Measurements from ENCODE around the gene UBTF. TPM values are rescaled to one million over a fixed set of nuclear protein-coding genes. Genes with fewer than 3 reads are reported as not detected.

The UBTF gene
- total and polyA plus RNA-seq, 9 of the 15 experiments (the other 6 are each of a cell fraction or from before 2014, with no cell fraction given): 1.2 to 113 (median 83.6) TPM

- TF ChIP-seq ZBTB12 (CRISPR knock-in tag; IDR thresholded peaks at IDR 0.05) (peak; percentile 92), STAT5A (IDR thresholded peaks at IDR 0.05; ENCODE audit: borderline replicate concordance, low read length) (no peak), KLF10 (CRISPR knock-in tag; IDR thresholded peaks at IDR 0.05) (no peak), SREBF1 (IDR thresholded peaks at IDR 0.05; ENCODE audit: borderline replicate concordance, low read depth, low read length) (no peak), HINFP (tag; conservative IDR thresholded peaks at IDR 0.05; ENCODE audit: low read depth) (no peak), ZNF584 (CRISPR knock-in tag; IDR thresholded peaks at IDR 0.05; ENCODE audit: low read depth) (no peak), NFE2L1 (tag; IDR thresholded peaks at IDR 0.05; ENCODE audit: borderline replicate concordance, low read depth) (no peak), ATF3 (IDR thresholded peaks at IDR 0.05) (peak; percentile 66), ATF3 (CRISPR knock-in tag; conservative IDR thresholded peaks at IDR 0.05) (peak; percentile 66; the same call in 1 of the 2 replicates), FOSL1 (tag; conservative IDR thresholded peaks at IDR 0.05) (peak; percentile 56; the same call in 1 of the 2 replicates), TFAP4 (CRISPR knock-in tag; IDR thresholded peaks at IDR 0.05; ENCODE audit: borderline replicate concordance) (peak; percentile 79), YY1 (IDR thresholded peaks at IDR 0.05; ENCODE audit: borderline replicate concordance in 1 of 3, control insufficient read depth in 1 of 3, extremely low read depth in 1 of 3, insufficient read depth in 3 of 3, insufficient read length in 1 of 3, insufficient replicate concordance in 2 of 3, low read depth in 1 of 3, low read length in 2 of 3) (peak in 2 of 3 experiments; percentile 7 to 39), NR0B1 (IDR thresholded peaks at IDR 0.05; ENCODE audit: partially characterized antibody) (no peak), ZBTB33 (CRISPR knock-in tag; IDR thresholded peaks at IDR 0.05) (no peak)
These were observed 33.0 kb downstream of the UBTF start, which contains the start of gene TMUB2 (continued) for GRCh38 chr17:44186307-44187130.

Data from K562 (cell line).